NK-92 treated with Interleukin-12 subunit alpha and Interleukin-12 subunit beta, amount 100 ng/mL, for 24 hours (cell line): ENCODE measurements around the gene ARID3B.
"Not testable (repeated sequence)": the region's sequence is repeated elsewhere in the genome, so short reads cannot be mapped to it uniquely, and the experiment has no call there.

Source experiments
- DNase-seq: peaks from one replicate; lab custom pipeline; 2025; lab: John Stamatoyannopoulos, UW

Gene ARID3B

GRCh38 chr15:74621546-74621920 lies 80.5 kb downstream of the ARID3B start:
- DNase-seq, result no peak

DNA sequence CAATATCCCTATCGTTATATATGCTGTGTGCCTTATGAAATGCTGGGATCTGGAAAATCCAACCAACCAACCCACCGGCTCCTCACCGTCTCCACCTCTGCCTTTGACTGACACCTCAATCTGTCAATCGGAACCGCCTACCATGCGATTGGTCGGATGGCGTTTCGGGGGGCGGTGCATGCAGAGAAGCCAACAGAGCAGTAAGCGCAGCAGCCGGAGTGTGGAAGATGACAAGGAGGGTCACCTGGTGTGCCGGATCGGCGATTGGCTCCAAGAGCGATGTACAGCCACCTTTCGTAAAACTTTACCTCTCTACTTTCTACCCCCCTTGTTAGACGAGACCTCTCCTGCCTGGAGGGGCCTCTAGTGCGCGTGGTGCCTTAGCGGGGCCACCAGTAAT lies 80.9 kb downstream of the ARID3B start:
- DNase-seq, result no peak

- no peak for DNase-seq
Measured at GRCh38 chr15:74622758-74623157, 81.7 kb downstream of the ARID3B start.

DNA sequence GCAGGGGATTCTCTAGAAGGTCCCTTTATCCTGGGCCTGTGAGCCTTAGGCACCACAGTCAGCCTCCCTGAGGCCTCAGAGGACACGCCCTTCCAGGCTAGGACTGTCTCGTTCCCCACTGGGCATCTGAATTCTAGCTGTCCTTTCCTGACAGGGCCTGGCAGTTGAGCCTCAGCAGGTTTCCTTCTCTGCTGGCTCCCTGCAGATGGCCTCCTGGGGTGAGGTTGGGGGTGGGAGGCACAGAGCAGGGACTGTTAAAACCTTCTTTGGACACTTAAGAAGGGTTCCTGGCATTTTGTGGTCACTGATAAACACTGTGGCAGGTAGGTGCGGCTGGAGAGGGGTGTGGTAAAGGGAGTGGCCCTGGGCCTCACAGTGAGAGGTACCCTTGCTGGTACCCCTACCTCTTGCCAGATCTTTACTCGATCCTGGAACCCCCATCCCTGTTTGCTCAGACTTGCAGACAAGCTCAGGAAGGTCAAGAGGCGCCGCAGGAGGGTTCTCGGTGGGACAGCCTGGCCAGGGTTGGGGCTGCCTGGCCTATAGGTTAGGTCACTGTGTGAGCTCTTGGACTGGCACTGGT lies 83.1 kb downstream of the ARID3B start:
- no peak for DNase-seq

DNA sequence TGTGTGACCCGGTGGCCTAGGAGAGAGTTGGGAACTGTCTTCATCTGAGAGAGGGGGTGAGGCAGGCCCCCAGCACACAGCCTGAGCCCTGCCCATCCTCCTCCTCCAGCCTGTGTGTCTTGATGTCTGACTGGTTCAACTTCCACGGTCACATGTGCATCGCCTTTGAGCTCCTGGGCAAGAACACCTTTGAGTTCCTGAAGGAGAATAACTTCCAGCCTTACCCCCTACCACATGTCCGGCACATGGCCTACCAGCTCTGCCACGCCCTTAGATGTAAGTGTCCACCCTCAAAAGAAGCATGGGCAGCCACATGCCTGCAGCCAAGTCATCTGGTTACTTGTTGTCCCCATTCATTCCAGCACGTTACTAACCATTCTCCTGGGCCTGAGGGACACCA lies 84.7 kb downstream of the ARID3B start:
- no peak for DNase-seq

GRCh38 chr15:74626336-74626735 lies 85.3 kb downstream of the ARID3B start:
- DNase-seq, result no peak

- no peak for DNase-seq
Measured at GRCh38 chr15:74626752-74627692, 86.0 kb downstream of the ARID3B start.

DNA sequence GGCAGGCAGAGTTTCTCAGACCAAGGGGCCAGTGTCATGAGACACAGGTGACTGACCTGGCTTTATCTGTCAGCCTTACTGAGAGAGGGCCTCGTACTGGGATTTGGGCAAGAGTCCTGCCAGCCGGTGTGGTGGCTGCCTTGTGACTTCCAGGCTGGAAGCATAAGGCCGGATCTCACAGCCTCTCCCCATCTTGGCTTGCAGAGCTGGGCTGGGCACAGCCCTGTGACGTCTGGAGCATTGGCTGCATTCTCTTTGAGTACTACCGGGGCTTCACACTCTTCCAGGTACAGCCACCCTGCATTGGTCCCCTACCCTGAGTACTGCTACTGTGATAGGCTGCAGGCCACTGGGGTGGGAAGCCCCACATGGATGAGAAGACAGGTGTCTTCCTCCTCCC lies 86.7 kb downstream of the ARID3B start:
- DNase-seq, result no peak

- DNase-seq, result no peak
Measured at GRCh38 chr15:74628199-74628598, 87.2 kb downstream of the ARID3B start.

- no peak for DNase-seq
Measured at GRCh38 chr15:74628949-74629348, 87.9 kb downstream of the ARID3B start.

DNA sequence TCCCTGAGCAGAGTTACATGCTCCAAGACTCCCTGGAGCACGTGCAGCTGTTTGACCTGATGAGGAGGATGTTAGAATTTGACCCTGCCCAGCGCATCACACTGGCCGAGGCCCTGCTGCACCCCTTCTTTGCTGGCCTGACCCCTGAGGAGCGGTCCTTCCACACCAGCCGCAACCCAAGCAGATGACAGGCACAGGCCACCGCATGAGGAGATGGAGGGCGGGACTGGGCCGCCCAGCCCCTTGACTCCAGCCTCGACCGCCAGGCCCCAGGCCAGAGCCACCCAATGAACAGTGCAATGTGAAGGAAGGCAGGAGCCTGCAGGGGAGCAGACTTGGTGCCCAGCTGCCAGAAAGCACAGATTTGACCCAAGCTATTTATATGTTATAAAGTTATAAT lies 88.7 kb downstream of the ARID3B start:
- DNase-seq, result not testable (repeated sequence)

DNA sequence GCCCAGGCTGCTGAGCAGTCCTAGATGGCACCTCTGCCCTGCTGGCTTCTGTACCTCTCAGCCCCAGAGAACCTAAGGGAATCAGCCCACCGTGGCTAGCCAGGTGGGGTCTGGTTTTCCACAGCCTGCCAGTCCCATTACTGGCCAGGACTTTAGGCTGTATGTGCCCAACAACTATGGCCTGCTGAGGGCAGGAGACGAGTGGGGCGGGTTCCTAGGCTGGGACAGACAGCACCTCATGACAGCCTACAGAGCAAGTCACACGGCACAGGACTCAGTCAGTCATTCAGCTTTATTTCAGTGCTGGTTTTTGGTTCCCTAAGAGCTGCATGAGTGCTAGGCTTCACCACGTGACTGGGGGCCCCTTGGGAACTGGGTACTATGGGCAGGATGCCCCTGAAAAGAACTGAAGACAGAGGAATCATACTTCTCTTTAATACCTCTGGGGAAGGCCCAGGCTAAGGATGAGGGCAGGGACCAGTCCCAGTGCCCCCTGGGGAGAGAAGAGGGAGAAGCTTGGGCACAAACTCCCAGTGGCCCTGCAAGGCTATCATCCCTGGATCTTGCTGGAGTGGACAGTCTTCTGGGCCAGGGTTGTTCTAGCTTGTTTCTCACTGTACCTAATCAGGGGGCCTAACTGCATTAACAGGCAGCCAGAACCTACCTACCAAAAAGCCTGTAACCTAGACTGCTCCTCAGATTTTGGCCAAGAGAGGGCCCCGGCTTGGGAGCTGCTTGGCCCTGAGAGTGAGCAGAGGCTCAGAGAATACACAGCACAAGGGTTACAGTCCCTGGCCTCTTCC lies 89.5 kb downstream of the ARID3B start:
- DNase-seq, result no peak

DNA sequence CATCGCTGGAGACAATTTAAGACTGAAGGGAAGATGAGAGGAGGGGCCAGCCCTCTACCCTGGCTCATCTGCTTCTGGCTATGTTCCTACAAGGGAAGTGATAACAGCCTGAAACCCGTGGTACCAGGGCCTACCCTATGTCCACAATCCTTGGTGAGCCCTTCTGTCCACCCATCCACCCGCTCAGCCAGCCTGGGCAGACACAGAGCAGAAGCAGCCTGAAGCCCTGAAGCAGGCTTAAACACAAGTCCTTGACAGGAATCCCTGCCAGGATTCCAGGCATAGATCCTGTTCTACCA lies 90.0 kb downstream of the ARID3B start:
- DNase-seq, result no peak

DNA sequence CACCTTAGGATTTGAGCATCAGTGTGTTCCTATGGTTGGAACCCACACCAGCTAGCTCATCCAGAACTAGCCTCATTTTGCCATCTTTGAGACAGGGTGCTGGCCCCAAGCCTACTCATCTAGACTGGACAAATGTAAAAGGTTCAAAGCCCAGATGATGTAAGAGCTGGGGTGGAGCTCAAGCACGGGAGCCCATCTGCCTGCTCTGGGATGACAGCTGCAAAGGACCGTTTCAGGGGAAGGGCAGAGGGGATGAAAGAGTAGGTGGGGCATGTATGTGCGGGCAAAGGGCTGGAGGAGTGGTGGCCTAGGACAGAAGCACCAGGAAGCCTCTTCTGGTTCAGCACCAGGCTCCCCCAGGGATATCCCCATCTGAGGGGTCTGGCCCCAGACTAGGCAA lies 90.4 kb downstream of the ARID3B start:
- DNase-seq, result no peak

GRCh38 chr15:74631935-74632560 lies 91.0 kb downstream of the ARID3B start:
- DNase-seq, result no peak

DNA sequence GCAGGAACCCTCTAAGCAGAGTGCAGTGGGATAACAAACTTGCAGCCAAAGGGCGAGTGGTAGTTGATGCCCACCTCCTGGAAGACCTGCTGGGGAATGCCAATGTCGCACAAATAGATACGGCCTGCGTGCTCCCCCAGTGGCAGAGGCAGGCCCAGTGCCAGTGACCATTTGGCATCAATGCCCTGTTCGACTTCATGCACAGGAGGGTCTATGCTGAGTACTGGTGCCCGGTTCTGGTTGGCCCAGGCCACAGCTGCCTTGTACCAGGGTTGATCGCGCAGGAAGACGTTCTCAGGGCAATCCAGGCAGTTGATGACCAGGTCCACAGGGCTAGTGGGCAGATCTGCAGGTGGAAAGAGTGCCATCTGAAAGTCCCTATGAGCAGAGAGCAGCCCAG lies 91.6 kb downstream of the ARID3B start:
- no peak for DNase-seq

GRCh38 chr15:74633781-74634180 lies 92.8 kb downstream of the ARID3B start:
- DNase-seq, result no peak

- DNase-seq, result peak; percentile 61
Measured at GRCh38 chr15:74635228-74635627, 94.2 kb downstream of the ARID3B start.

GRCh38 chr15:74636984-74637383 lies 96.0 kb downstream of the ARID3B start:
- no peak for DNase-seq

DNA sequence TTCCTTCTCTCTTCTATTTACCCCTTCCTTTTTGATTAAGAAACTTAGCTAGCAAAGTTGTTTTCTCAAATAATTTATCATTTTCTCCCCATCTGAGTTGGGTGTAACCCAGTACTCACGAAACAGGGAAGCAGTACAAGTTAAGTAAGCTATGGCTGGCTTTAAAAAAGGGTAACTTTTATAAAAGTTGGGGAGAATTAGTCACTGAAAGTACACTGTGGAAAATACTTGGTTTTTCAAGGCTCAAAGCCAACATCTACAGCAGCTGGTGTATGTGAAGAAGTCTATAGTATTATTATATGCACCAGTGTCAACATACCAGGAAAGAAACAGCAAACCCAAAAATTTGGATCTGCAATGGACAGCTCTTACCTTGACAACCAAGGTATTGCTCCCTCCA lies 100.1 kb downstream of the ARID3B start:
- DNase-seq, result no peak

GRCh38 chr15:74642348-74642733 lies 101.3 kb downstream of the ARID3B start:
- DNase-seq, result no peak
